ENCODE measurements around the gene ADSS1. TPM values are rescaled to one million over a fixed set of nuclear protein-coding genes. Genes with fewer than 3 reads are reported as not detected.

Gene ADSS1
- total RNA-seq, 1 donor from 2014 or later: 5.5 TPM

- no peak for ATAC-seq
- intact Hi-C loops (cut with DNase I): no loop called here
- no peak for TF ChIP-seq CTCF (IDR thresholded peaks at IDR 0.05)
- Histone ChIP-seq H3K4me3 (no peak overlapping the region), H3K36me3 (peaks cover 27% of the 10 kb centered on the region), H3K4me1 (peaks cover 38% of the 10 kb centered on the region), H3K9me3 (no peaks in the 10 kb centered on the region), H3K27me3 (no peaks in the 10 kb centered on the region), H3K27ac (no peak overlapping the region)
- no peak for DNase-seq
These were observed 58.7 kb downstream of the ADSS1 start for GRCh38 chr14:104782808-104783139.

GRCh38 chr14:104783484-104784217, 59.6 kb downstream of the ADSS1 start:
- ATAC-seq: no peak
- Histone ChIP-seq H3K27me3 (no peaks in the 10 kb centered on the region), H3K4me3 (no peak overlapping the region), H3K4me1 (peaks cover 38% of the 10 kb centered on the region), H3K27ac (no peak overlapping the region), H3K36me3 (peaks cover 27% of the 10 kb centered on the region), H3K9me3 (no peaks in the 10 kb centered on the region)
- TF ChIP-seq CTCF (IDR thresholded peaks at IDR 0.05): no peak
- intact Hi-C loops (cut with DNase I): no loop called here
- no peak for DNase-seq

GRCh38 chr14:104784218-104784568, 60.2 kb downstream of the ADSS1 start:
- Histone ChIP-seq H3K27ac (no peak overlapping the region), H3K27me3 (no peaks in the 10 kb centered on the region), H3K4me3 (no peak overlapping the region), H3K36me3 (peaks cover 22% of the 10 kb centered on the region), H3K4me1 (peaks cover 38% of the 10 kb centered on the region), H3K9me3 (no peaks in the 10 kb centered on the region)
- DNase-seq (no peak), ATAC-seq (no peak)
- intact Hi-C loops (cut with DNase I): no loop called here
- TF ChIP-seq CTCF (IDR thresholded peaks at IDR 0.05): no peak

GRCh38 chr14:104784846-104785707, 61.0 kb downstream of the ADSS1 start:
- DNase-seq (peak; percentile 84), ATAC-seq (peak; percentile 2)
- Histone ChIP-seq H3K4me3 (no peak overlapping the region), H3K27ac (peak overlapping the region; percentile 11), H3K9me3 (no peaks in the 10 kb centered on the region), H3K27me3 (no peaks in the 10 kb centered on the region), H3K36me3 (peaks cover 25% of the 10 kb centered on the region), H3K4me1 (peaks cover 38% of the 10 kb centered on the region)
- intact Hi-C loops (cut with DNase I): no loop called here
- TF ChIP-seq CTCF (IDR thresholded peaks at IDR 0.05): no peak

- H3K27ac ChIP-seq: no peak overlapping the region
- H3K4me1 ChIP-seq: peaks cover 38% of the 10 kb centered on the region
- DNase-seq: no peak
These were observed 61.7 kb downstream of the ADSS1 start for GRCh38 chr14:104785708-104786080.

More at GRCh38 chr14:104785708-104786080, 61.7 kb downstream of the ADSS1 start:
- Histone ChIP-seq H3K9me3 (no peaks in the 10 kb centered on the region), H3K27me3 (no peaks in the 10 kb centered on the region), H3K4me3 (no peak overlapping the region), H3K36me3 (peaks cover 25% of the 10 kb centered on the region)
- TF ChIP-seq CTCF (IDR thresholded peaks at IDR 0.05): no peak
- ATAC-seq: no peak
- intact Hi-C loops (cut with DNase I): no loop called here

Measured in upper lobe of right lung (tissue), 1 donor.